Muscle of back (tissue), 10 donors: ENCODE results near the gene CPTP. TPM values are rescaled to one million over a fixed set of nuclear protein-coding genes. Genes with fewer than 3 reads are reported as not detected.

ENCODE experiments used
- polyA plus RNA-seq, 10 donors: library from polyadenylated mRNA; unstranded; fragments of 120-200 nt; gene quantifications; one replicate each; pipeline ENCODE4 v1.2.1, GENCODE V29; 2013; ENCODE audit not compliant: insufficient read length in 10 of 10

The CPTP gene
- polyA plus RNA-seq, 10 donors, result 10.6 to 17.2 (median 14.0) TPM

Other genes starting within 250 kb of the CPTP start
- 1 to 10 TPM; 3.8 to 7.1 (median 4.6) TPM for gene C1orf159, start 208.7 kb upstream of the CPTP start, polyA plus RNA-seq
- under 1 TPM in 7 of 10 donors, not detected in 3; 0.13 to 0.50 (median 0.27) TPM for gene TTLL10, start 150.9 kb upstream of the CPTP start, polyA plus RNA-seq
- gene TNFRSF18, start 118.2 kb upstream of the CPTP start, polyA plus RNA-seq, result 1 to 10 TPM; 1.9 to 4.6 (median 2.9) TPM
- 1 to 10 TPM; 1.0 to 3.7 (median 2.0) TPM for gene TNFRSF4, start 110.6 kb upstream of the CPTP start, polyA plus RNA-seq
- gene SDF4, start 92.8 kb upstream of the CPTP start, polyA plus RNA-seq, result 100 to 1,000 TPM in 2 of 10 donors, 10 to 100 TPM in 8; 73.5 to 121 (median 88.5) TPM
- 10 to 100 TPM; 12.1 to 21.2 (median 15.6) TPM for gene B3GALT6, start 92.6 kb upstream of the CPTP start, polyA plus RNA-seq
- 1 to 10 TPM; 1.0 to 6.7 (median 2.7) TPM for gene C1QTNF12, start 78.1 kb upstream of the CPTP start, polyA plus RNA-seq
- gene UBE2J2, start 50.9 kb upstream of the CPTP start, polyA plus RNA-seq, result 10 to 100 TPM; 34.4 to 46.8 (median 38.4) TPM
- 1 to 10 TPM; 2.7 to 8.5 (median 4.2) TPM for gene SCNN1D, start 44.4 kb upstream of the CPTP start, polyA plus RNA-seq
- gene ACAP3, start 16.9 kb upstream of the CPTP start, polyA plus RNA-seq, result 10 to 100 TPM; 23.6 to 57.8 (median 40.0) TPM
- 1 to 10 TPM; 4.1 to 9.3 (median 6.4) TPM for gene PUSL1, start 16.2 kb upstream of the CPTP start, polyA plus RNA-seq
- gene INTS11, start 142 bp upstream of the CPTP start, polyA plus RNA-seq, result 100 to 1,000 TPM in 1 of 10 donors, 10 to 100 TPM in 9; 60.2 to 107 (median 73.9) TPM
- gene TAS1R3, start 6.5 kb downstream of the CPTP start, polyA plus RNA-seq, result 1 to 10 TPM; 1.4 to 3.2 (median 1.9) TPM
- 10 to 100 TPM; 26.6 to 50.4 (median 34.9) TPM for gene DVL1, start 24.6 kb downstream of the CPTP start, polyA plus RNA-seq
- 100 to 1,000 TPM in 2 of 10 donors, 10 to 100 TPM in 8; 52.6 to 111 (median 69.8) TPM for gene MXRA8, start 33.8 kb downstream of the CPTP start, polyA plus RNA-seq
- 10 to 100 TPM; 44.1 to 80.7 (median 57.9) TPM for gene AURKAIP1, start 50.4 kb downstream of the CPTP start, polyA plus RNA-seq
- gene CCNL2, start 74.5 kb downstream of the CPTP start, polyA plus RNA-seq, result 100 to 1,000 TPM in 9 of 10 donors, 10 to 100 TPM in 1; 99.5 to 280 (median 146) TPM
- gene MRPL20, start 82.5 kb downstream of the CPTP start, polyA plus RNA-seq, result 100 to 1,000 TPM in 7 of 10 donors, 10 to 100 TPM in 3; 93.2 to 116 (median 110) TPM
- gene ANKRD65, start 96.5 kb downstream of the CPTP start, polyA plus RNA-seq, result 10 to 100 TPM; 10.3 to 15.7 (median 14.3) TPM
- 10 to 100 TPM; 39.3 to 78.6 (median 50.7) TPM for gene VWA1, start 110.9 kb downstream of the CPTP start, polyA plus RNA-seq
- gene ATAD3C, start 124.9 kb downstream of the CPTP start, polyA plus RNA-seq, result 1 to 10 TPM in 1 of 10 donors, under 1 TPM in 9; 0.25 to 1.5 (median 0.61) TPM
- gene ATAD3B, start 147.0 kb downstream of the CPTP start, polyA plus RNA-seq, result 10 to 100 TPM in 8 of 10 donors, 1 to 10 TPM in 2; 8.5 to 14.5 (median 12.0) TPM
- 10 to 100 TPM; 10.2 to 21.1 (median 17.9) TPM for gene ATAD3A, start 187.4 kb downstream of the CPTP start, polyA plus RNA-seq
- gene TMEM240, start 215.8 kb downstream of the CPTP start, polyA plus RNA-seq, result 1 to 10 TPM; 1.7 to 8.0 (median 3.5) TPM